Caco-2 (cell line): ENCODE results near the gene GH1. TPM values are rescaled to one million over a fixed set of nuclear protein-coding genes. Genes with fewer than 3 reads are reported as not detected.

Source experiments
- BruUV-seq: library from RNA; stranded (reverse); fragments of 400-500 nt; replicated peaks from 2 replicates; lab custom pipeline; 2021; lab: Mats Ljungman, UMichigan
- CTCF ChIA-PET: fragments of 300-600 bp; sonication (Branson Sonifier 250); formaldehyde crosslinking; loops from one replicate; lab custom pipeline; 2022; ENCODE audit warnings: antibody characterized with exemption; lab: Charles Lee
- POLR2A ChIA-PET: fragments of 300-600 bp; sonication (Branson Sonifier 250); formaldehyde crosslinking; loops from one replicate; lab custom pipeline; 2022; ENCODE audit warnings: antibody characterized with exemption; lab: Charles Lee
- DNase-seq, 2 experiments: peaks; one replicate each; pipeline versions ENCODE4 v3.0.0 to v3.0.0-alpha.2; 2020 to 2022
- H3K27me3 ChIP-seq: replicated peaks from 2 replicates; pipeline ENCODE4 v1.6.0; 2011; ENCODE audit warnings: low read length; ENCODE audit not compliant: control insufficient read depth, insufficient read depth
- H3K36me3 ChIP-seq: 2 replicates; pipeline ENCODE4 v1.5.1; 2011; ENCODE audit warnings: low read length; ENCODE audit not compliant: control insufficient read depth, insufficient read depth
- H3K4me1 ChIP-seq: fragments of 250-450 bp; sonication (Bioruptor Pico); 2 replicates; pipeline ENCODE4 v1.5.1; 2020; ENCODE audit warnings: mild to moderate bottlenecking
- H3K4me3 ChIP-seq: 2 replicates; pipeline ENCODE4 v1.5.1; 2011; ENCODE audit warnings: low read depth, mild to moderate bottlenecking, control low read depth, low read length
- H3K9me3 ChIP-seq: fragments of 250-450 bp; sonication (Bioruptor Pico); 2 replicates; pipeline ENCODE4 v1.5.1; 2020; ENCODE audit warnings: mild to moderate bottlenecking, moderate library complexity
- H3K27ac Mint-ChIP-seq: one replicate; pipeline ENCODE4 v1.8.0; 2022; ENCODE audit warnings: mixed read lengths; ENCODE audit not compliant: unreplicated experiment
- H3K27me3 Mint-ChIP-seq: one replicate; pipeline ENCODE4 v1.8.0; 2022; ENCODE audit warnings: mixed read lengths; ENCODE audit not compliant: insufficient read depth, unreplicated experiment
- H3K36me3 Mint-ChIP-seq: one replicate; pipeline ENCODE4 v1.8.0; 2022; ENCODE audit warnings: mild to moderate bottlenecking, mixed read lengths; ENCODE audit not compliant: insufficient read depth, unreplicated experiment
- H3K4me1 Mint-ChIP-seq: one replicate; pipeline ENCODE4 v1.8.0; 2022; ENCODE audit warnings: low read depth, mixed read lengths; ENCODE audit not compliant: unreplicated experiment
- H3K4me3 Mint-ChIP-seq: one replicate; pipeline ENCODE4 v1.8.0; 2022; ENCODE audit warnings: mild to moderate bottlenecking, moderate library complexity, mixed read lengths; ENCODE audit not compliant: unreplicated experiment
- H3K9me3 Mint-ChIP-seq: one replicate; pipeline ENCODE4 v1.8.0; 2022; ENCODE audit warnings: mixed read lengths; ENCODE audit not compliant: unreplicated experiment
- intact Hi-C: fragments of 100-400 bp; cut with micrococcal nuclease; formaldehyde crosslinking; loops from one replicate; pipeline ENCODE4 v1.10.0; 2022; ENCODE audit not compliant: unreplicated experiment
- total RNA-seq: library from RNA; stranded (reverse); gene quantifications from 2 replicates; pipeline ENCODE4 v1.2.3, GENCODE V29; 2022
- TF ChIP-seq, protein P1 (sequence below), 2 experiments: fragments of 200-600 bp in 1 of 2; IDR thresholded peaks; 1 replicate in 1 of 2; 2 replicates in 1 of 2; pipeline versions ENCODE4 v1.5.1 to v1.8.0; 2011 to 2022; ENCODE audit warnings: antibody characterized with exemption in 1 of 2, control low read depth in 1 of 2, inconsistent platforms in 1 of 2, low read depth in 1 of 2, low read length in 1 of 2, mild to moderate bottlenecking in 1 of 2, moderate library complexity in 1 of 2; ENCODE audit not compliant: insufficient read depth in 1 of 2, severe bottlenecking in 1 of 2, unreplicated experiment in 1 of 2

The GH1 gene
- total RNA-seq, 1 experiment from 2014 or later: not detected

DNA sequence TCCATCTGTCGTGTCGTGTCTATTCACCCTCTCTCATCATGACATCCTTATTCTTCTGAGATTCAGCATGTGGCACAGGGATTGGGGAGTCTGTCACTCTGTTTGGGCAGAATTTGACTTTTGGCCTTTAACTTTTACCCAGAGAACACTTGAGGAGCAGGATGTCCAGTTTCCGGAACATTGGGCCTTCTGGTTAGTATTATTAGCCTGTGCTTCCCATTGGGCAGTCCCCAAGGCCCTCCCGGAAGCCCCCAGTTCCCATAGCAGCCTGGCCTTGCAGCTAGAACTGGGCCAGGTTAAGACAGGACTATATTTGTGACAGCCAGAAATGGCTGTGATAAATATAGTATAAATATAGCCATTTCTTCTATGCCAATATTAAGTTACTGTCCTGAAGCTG, 44.5 kb upstream of the GH1 start:
- POLR2A ChIA-PET: no interaction called here

DNA sequence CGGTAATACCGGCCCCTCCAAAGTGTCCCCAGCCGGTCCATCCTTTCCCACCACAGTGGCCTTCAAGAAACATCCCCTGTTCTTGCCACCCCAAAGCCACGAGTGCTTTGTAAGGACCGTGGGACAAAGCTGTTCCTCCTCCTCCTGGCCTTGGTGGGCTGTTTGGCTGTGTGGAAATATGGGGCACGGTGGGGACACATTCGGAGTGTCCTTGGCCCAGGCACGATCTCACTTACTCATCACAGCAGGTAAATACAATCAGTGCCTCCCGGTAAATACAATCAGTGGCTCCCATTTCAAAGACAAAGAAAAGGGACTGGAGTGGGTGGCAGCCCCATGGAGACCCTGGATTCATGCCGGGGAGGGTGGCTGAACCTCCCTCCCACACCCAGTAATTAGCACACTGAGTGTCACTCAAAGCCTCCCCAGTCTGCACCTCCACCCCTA, 43.7 kb upstream of the GH1 start:
- ChIA-PET CTCF (interaction anchor here (0.8 kb wide), 1 partner anchor 12 kb away, joined by 3 read pairs; no protein-coding TSS in a partner anchor), POLR2A (interaction anchor here (0.6 kb wide), 1 partner anchor 351 kb away, joined by 4 read pairs; no protein-coding TSS in a partner anchor)
- TF ChIP-seq, protein P1, sequence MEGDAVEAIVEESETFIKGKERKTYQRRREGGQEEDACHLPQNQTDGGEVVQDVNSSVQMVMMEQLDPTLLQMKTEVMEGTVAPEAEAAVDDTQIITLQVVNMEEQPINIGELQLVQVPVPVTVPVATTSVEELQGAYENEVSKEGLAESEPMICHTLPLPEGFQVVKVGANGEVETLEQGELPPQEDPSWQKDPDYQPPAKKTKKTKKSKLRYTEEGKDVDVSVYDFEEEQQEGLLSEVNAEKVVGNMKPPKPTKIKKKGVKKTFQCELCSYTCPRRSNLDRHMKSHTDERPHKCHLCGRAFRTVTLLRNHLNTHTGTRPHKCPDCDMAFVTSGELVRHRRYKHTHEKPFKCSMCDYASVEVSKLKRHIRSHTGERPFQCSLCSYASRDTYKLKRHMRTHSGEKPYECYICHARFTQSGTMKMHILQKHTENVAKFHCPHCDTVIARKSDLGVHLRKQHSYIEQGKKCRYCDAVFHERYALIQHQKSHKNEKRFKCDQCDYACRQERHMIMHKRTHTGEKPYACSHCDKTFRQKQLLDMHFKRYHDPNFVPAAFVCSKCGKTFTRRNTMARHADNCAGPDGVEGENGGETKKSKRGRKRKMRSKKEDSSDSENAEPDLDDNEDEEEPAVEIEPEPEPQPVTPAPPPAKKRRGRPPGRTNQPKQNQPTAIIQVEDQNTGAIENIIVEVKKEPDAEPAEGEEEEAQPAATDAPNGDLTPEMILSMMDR (IDR thresholded peaks at IDR 0.05; ENCODE audit: insufficient read depth in 1 of 2, low read depth in 1 of 2, low read length in 1 of 2, severe bottlenecking in 1 of 2, unreplicated experiment in 1 of 2): no peak
- Histone ChIP-seq H3K9me3 (no peaks in the 10 kb centered on the region), H3K36me3 (no peaks in the 10 kb centered on the region), H3K4me1 (no peaks in the 10 kb centered on the region), H3K27me3 (no peaks in the 10 kb centered on the region; the same call in 1 of the 2 replicates), H3K4me3 (no peak overlapping the region)
- Mint-ChIP-seq H3K4me1 (no peaks in the 10 kb centered on the region), H3K4me3 (no peak overlapping the region), H3K27ac (no peak overlapping the region), H3K9me3 (no peaks in the 10 kb centered on the region), H3K27me3 (peaks cover 3% of the 10 kb centered on the region), H3K36me3 (no peaks in the 10 kb centered on the region)
- intact Hi-C loops: no loop called here
- BruUV-seq: no TSS peak
- DNase-seq: no peak

More for the DNA sequence above, 44.5 kb upstream of the GH1 start:
- no peaks in the 10 kb centered on the region for H3K36me3 Mint-ChIP-seq
- H3K9me3 ChIP-seq: no peaks in the 10 kb centered on the region
- H3K36me3 ChIP-seq: no peaks in the 10 kb centered on the region
- no peaks in the 10 kb centered on the region for H3K4me1 Mint-ChIP-seq
- no peak overlapping the region for H3K27ac Mint-ChIP-seq
- H3K4me3 ChIP-seq: no peak overlapping the region
- peaks cover 3% of the 10 kb centered on the region for H3K27me3 Mint-ChIP-seq
- H3K9me3 Mint-ChIP-seq: no peaks in the 10 kb centered on the region
- TF ChIP-seq, protein P1 (IDR thresholded peaks at IDR 0.05; ENCODE audit: insufficient read depth in 1 of 2, low read depth in 1 of 2, low read length in 1 of 2, severe bottlenecking in 1 of 2, unreplicated experiment in 1 of 2): no peak
- no peak for DNase-seq
- no peaks in the 10 kb centered on the region for H3K4me1 ChIP-seq
- H3K27me3 ChIP-seq: no peaks in the 10 kb centered on the region; the same call in 1 of the 2 replicates
- intact Hi-C loops: no loop called here
- no TSS peak for BruUV-seq
- CTCF ChIA-PET: interaction anchor here (1.8 kb wide), 1 partner anchor 17 kb away, joined by 5 read pairs; no protein-coding TSS in a partner anchor
- no peak overlapping the region for H3K4me3 Mint-ChIP-seq

DNA sequence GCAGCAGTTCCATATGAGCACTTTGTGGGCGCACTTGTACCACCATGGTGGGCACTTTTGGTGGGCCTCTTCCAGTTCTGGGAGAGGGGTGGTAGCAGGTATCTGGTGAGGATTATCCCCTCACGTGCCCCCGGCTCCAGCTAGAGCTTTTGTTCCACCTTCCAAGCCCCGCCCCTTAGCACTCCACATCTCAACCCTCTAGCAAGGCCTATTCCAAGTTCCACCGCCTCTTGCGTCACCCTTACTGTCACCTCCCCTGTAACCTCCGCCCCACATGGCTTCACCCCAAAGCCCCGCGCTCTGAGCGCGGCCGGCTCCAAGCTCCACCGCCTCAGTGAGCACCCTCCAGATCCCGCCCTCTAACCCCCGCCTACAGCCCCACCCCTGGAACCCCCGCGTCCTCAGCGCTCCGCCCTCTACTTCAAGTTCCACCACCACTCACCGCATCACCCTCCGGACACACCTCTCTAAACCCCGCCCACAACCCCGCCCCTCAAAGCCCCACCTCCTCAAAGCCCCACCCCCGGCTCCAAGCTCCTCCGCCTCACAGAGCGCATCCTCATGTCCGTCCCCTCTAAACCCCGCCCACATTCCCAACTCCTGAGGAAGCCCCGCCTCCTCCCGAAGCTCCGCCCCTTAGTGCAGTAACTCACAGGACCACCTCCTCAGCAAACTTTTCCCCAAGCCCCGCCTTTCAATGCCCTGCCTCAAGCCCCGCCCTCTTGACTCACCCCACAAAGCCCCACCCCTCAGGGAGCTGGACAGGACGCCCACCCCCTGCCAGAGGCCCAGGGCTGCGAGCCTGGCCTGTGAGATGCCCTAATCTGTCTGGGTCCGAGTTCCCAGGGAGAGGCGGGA, 42.9 kb upstream of the GH1 start:
- Histone ChIP-seq H3K4me3 (no peak overlapping the region), H3K27me3 (no peaks in the 10 kb centered on the region; the same call in 1 of the 2 replicates), H3K4me1 (no peaks in the 10 kb centered on the region), H3K36me3 (no peaks in the 10 kb centered on the region), H3K9me3 (no peaks in the 10 kb centered on the region)
- no peaks in the 10 kb centered on the region for H3K9me3 Mint-ChIP-seq
- ChIA-PET CTCF (interaction anchor here (0.7 to 0.8 kb wide), 2 partner anchors 11 to 82 kb away, joined by 3 to 7 read pairs; no protein-coding TSS in a partner anchor), POLR2A (interaction anchor here (0.6 kb wide), 1 partner anchor 352 kb away, joined by 4 read pairs; no protein-coding TSS in a partner anchor)
- intact Hi-C loops: no loop called here
- H3K36me3 Mint-ChIP-seq: no peaks in the 10 kb centered on the region
- no peak overlapping the region for H3K27ac Mint-ChIP-seq
- no peak overlapping the region for H3K4me3 Mint-ChIP-seq
- DNase-seq: peak; percentile 64 to 78
- H3K27me3 Mint-ChIP-seq: peaks cover 3% of the 10 kb centered on the region
- no TSS peak for BruUV-seq
- TF ChIP-seq, protein P1 (IDR thresholded peaks at IDR 0.05; ENCODE audit: insufficient read depth in 1 of 2, low read depth in 1 of 2, low read length in 1 of 2, severe bottlenecking in 1 of 2, unreplicated experiment in 1 of 2): no peak
- H3K4me1 Mint-ChIP-seq: no peaks in the 10 kb centered on the region
